ENCODE results near the gene CDC42EP5. TPM values are rescaled to one million over a fixed set of nuclear protein-coding genes. Genes with fewer than 3 reads are reported as not detected.

CDC42EP5 gene
- total RNA-seq, 1 experiment from 2014 or later: 25.1 TPM

DNA sequence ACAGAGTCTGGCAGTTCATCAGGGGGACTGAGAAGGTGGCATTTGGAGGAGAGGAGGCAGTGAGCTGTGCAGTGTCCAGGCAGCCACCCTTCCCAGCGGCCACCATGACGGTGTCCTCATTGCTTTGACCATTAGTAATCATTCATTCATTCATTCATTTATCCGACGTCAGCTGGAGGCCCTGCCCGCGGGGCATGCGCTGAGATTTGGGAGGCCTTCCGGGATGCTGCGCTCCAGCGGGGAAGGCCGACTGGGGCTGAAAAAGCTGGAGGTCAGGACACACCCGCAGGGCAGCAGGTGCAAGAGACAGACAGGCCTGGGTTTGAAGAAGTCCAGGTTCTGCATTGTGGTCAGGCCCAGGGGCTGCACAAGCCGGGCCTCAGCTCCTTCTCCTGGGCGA lies 48.9 kb downstream of the CDC42EP5 start:
- H3K36me3 ChIP-seq (ENCODE audit: low read depth): no peaks in the 10 kb centered on the region
- no peaks in the 10 kb centered on the region for H3K9me3 ChIP-seq (ENCODE audit: insufficient read depth, low read depth)
- intact Hi-C loops (cut with micrococcal nuclease; ENCODE audit: unreplicated experiment): no loop called here
- no peaks in the 10 kb centered on the region for H3K9me2 ChIP-seq (ENCODE audit: insufficient read depth)
- H3K4me1 ChIP-seq (replicated peaks; ENCODE audit: insufficient read depth): peaks cover 12% of the 10 kb centered on the region
- TF ChIP-seq, protein P1, sequence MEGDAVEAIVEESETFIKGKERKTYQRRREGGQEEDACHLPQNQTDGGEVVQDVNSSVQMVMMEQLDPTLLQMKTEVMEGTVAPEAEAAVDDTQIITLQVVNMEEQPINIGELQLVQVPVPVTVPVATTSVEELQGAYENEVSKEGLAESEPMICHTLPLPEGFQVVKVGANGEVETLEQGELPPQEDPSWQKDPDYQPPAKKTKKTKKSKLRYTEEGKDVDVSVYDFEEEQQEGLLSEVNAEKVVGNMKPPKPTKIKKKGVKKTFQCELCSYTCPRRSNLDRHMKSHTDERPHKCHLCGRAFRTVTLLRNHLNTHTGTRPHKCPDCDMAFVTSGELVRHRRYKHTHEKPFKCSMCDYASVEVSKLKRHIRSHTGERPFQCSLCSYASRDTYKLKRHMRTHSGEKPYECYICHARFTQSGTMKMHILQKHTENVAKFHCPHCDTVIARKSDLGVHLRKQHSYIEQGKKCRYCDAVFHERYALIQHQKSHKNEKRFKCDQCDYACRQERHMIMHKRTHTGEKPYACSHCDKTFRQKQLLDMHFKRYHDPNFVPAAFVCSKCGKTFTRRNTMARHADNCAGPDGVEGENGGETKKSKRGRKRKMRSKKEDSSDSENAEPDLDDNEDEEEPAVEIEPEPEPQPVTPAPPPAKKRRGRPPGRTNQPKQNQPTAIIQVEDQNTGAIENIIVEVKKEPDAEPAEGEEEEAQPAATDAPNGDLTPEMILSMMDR (conservative IDR thresholded peaks at IDR 0.05): no peak
- no peak for TF ChIP-seq EZH2 (IDR thresholded peaks at IDR 0.05; ENCODE audit: low read depth)
- no peak for DNase-seq
- no TSS peak for BruUV-seq (replicated peaks)
- H3K27me3 ChIP-seq (ENCODE audit: insufficient read depth, low read depth): peaks cover 41% of the 10 kb centered on the region
- no peaks in the 10 kb centered on the region for H4K20me1 ChIP-seq (ENCODE audit: insufficient read depth)
- CTCF ChIA-PET: no interaction called here
- peaks cover 3% of the 10 kb centered on the region; the same call in 1 of the 2 replicates for H3F3A ChIP-seq (ENCODE audit: insufficient read depth, low read depth)
- no peak overlapping the region for H3K4me3 ChIP-seq
- POLR2A ChIA-PET (ENCODE audit: unreplicated experiment): no interaction called here
- H3K79me2 ChIP-seq (ENCODE audit: low read depth): no peaks in the 10 kb centered on the region
- no peak overlapping the region for H2AFZ ChIP-seq
- no peak overlapping the region for H3K4me2 ChIP-seq
- H3K27ac ChIP-seq: no peak overlapping the region

DNA sequence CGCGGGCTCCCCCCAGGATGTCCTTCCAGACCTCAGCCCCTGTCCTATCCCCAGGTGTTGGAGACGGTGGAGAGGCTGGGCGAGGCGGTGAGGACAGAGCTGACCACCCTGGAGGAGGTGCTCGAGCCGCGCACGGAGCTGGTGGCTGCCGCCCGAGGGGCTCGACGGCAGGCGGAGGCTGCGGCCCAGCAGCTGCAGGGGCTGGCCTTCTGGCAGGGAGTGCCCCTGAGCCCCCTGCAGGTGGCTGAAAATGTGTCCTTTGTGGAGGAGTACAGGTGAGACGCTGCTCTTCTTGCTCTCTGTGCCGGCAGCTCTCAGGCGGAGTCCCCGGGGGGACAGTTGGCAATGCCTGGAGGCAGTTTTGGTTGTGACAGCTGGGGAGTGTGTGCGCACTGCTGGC lies 51.0 kb downstream of the CDC42EP5 start:
- DNase-seq: no peak
- no peak overlapping the region for H3K4me2 ChIP-seq
- TF ChIP-seq, protein P1 (conservative IDR thresholded peaks at IDR 0.05): no peak
- no peak for TF ChIP-seq EZH2 (IDR thresholded peaks at IDR 0.05; ENCODE audit: low read depth)
- BruUV-seq (replicated peaks): no TSS peak
- peaks cover 12% of the 10 kb centered on the region for H3K4me1 ChIP-seq (replicated peaks; ENCODE audit: insufficient read depth)
- H3K36me3 ChIP-seq (ENCODE audit: low read depth): no peaks in the 10 kb centered on the region
- intact Hi-C loops (cut with micrococcal nuclease; ENCODE audit: unreplicated experiment): no loop called here
- no peaks in the 10 kb centered on the region for H3K9me2 ChIP-seq (ENCODE audit: insufficient read depth)
- H3F3A ChIP-seq (ENCODE audit: insufficient read depth, low read depth): peaks cover 8% of the 10 kb centered on the region; the same call in 1 of the 2 replicates
- no peaks in the 10 kb centered on the region for H3K9me3 ChIP-seq (ENCODE audit: insufficient read depth, low read depth)
- H3K27ac ChIP-seq: no peak overlapping the region
- H2AFZ ChIP-seq: no peak overlapping the region
- POLR2A ChIA-PET (ENCODE audit: unreplicated experiment): no interaction called here
- H3K79me2 ChIP-seq (ENCODE audit: low read depth): no peaks in the 10 kb centered on the region
- H4K20me1 ChIP-seq (ENCODE audit: insufficient read depth): no peaks in the 10 kb centered on the region
- H3K4me3 ChIP-seq: no peak overlapping the region
- CTCF ChIA-PET: interaction anchor here (0.8 kb wide), 1 partner anchor 25 kb away, joined by 6 read pairs; no protein-coding TSS in a partner anchor
- peaks cover 59% of the 10 kb centered on the region for H3K27me3 ChIP-seq (ENCODE audit: insufficient read depth, low read depth)

DNA sequence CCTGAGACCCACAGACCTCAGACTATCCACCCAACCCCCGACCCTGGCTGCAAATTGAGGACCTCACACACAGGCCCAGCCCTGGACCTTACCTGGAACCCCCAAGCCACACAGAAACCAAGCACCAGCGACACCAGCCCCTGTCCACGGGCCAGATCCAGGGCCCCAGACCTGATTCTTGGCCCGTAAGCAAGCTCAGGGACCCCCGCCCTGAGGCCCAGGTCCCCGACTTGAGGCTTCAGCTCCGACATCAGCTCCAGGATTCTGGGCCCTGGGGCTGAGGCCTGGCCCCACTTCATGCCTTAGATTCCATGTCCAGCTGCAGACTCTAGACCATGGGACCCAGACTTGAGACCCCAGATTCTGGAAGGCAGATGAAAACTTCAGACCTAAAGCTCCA lies 51.6 kb downstream of the CDC42EP5 start:
- intact Hi-C loops (cut with micrococcal nuclease; ENCODE audit: unreplicated experiment): no loop called here
- POLR2A ChIA-PET (ENCODE audit: unreplicated experiment): no interaction called here
- Histone ChIP-seq H3K79me2 (ENCODE audit: low read depth) (no peaks in the 10 kb centered on the region), H3K27ac (no peak overlapping the region), H3K4me2 (no peak overlapping the region), H4K20me1 (ENCODE audit: insufficient read depth) (no peaks in the 10 kb centered on the region), H3F3A (ENCODE audit: insufficient read depth, low read depth) (peaks cover 8% of the 10 kb centered on the region; the same call in 1 of the 2 replicates), H3K9me3 (ENCODE audit: insufficient read depth, low read depth) (no peaks in the 10 kb centered on the region), H3K4me3 (no peak overlapping the region), H3K4me1 (replicated peaks; ENCODE audit: insufficient read depth) (peaks cover 7% of the 10 kb centered on the region), H3K36me3 (ENCODE audit: low read depth) (no peaks in the 10 kb centered on the region), H3K9me2 (ENCODE audit: insufficient read depth) (no peaks in the 10 kb centered on the region), H3K27me3 (ENCODE audit: insufficient read depth, low read depth) (peaks cover 64% of the 10 kb centered on the region), H2AFZ (no peak overlapping the region)
- no TSS peak for BruUV-seq (replicated peaks)
- TF ChIP-seq, protein P1 (conservative IDR thresholded peaks at IDR 0.05): no peak
- no peak for TF ChIP-seq EZH2 (IDR thresholded peaks at IDR 0.05; ENCODE audit: low read depth)
- CTCF ChIA-PET: interaction anchor here (0.6 to 0.8 kb wide), 2 partner anchors 25 to 391 kb away, joined by 6 to 16 read pairs; no protein-coding TSS in a partner anchor
- no peak for DNase-seq

Data from PC-9 (cell line).